GM21447 (cell line): ENCODE measurements around the gene RGS6.

Source experiments
- ATAC-seq: cut with Tn5 transposase; IDR thresholded peaks from one replicate; pipeline ENCODE4 v1.9.1; 2021; ENCODE audit not compliant: unreplicated experiment

RGS6 gene

GRCh38 chr14:72546344-72547016 lies 614.3 kb downstream of the RGS6 start:
- no peak for ATAC-seq

- no peak for ATAC-seq
Observed at GRCh38 chr14:72547999-72548398, 615.8 kb downstream of the RGS6 start.

GRCh38 chr14:72549026-72549425 lies 616.8 kb downstream of the RGS6 start:
- ATAC-seq, result no peak

DNA sequence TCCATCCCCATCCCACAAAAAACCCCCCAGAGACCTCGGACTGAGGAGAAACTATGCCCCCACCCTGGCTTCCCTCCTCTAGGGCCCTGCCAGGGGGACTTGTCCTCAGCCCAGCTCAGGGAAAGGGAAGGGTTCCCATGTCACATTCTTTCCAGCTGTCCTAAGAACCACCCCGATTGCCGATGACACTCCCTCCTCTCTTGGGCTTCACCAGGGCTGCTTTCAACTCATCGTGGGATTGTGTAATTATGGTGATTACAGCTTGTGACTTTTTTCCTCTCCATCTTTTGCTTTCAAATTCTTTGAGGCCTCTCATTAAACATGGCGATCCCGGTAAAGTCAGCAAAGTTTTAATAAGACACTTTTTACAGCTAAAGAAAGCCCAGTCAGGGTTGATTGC lies 617.6 kb downstream of the RGS6 start:
- ATAC-seq, result no peak

DNA sequence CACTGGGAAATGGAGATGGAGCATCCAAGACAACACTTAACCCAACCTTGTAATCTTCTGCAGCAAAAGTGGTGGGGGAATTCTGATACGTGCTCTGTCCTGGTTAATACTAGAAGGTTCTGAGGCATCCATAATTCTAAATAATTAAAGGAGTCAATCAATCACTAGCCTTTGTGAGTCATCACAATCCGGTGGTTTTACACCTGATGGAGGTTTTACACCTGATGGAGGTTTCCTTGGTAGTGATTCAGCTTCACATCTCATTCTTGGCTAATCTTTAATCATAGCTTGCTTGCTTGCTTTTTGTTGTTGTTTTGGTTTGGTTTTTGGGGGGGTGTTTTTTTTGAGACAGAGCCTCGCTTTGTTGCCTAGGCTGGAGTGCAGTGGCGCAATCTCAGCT lies 618.3 kb downstream of the RGS6 start:
- no peak for ATAC-seq

GRCh38 chr14:72552236-72552635 lies 620.0 kb downstream of the RGS6 start:
- ATAC-seq, result no peak

DNA sequence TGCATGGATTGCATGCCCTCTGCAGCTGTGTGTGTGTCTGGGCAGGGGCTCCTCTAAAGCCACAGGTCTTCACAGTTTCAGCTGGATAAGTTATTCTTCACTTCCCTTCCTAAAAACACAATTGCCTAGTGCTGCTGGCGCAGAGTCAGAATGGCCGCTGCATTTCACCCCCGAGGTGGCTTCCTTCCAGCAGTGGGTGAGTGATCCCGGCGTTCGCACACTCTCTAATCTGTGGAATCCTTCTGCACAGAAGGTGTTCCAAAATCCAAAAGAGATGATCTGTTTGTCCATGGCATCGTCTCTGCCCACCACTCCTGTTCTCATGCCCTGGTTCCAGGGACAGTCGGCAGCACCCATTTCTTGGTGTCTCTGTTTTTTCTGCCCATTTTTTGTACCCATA lies 620.9 kb downstream of the RGS6 start:
- ATAC-seq, result no peak

- ATAC-seq, result no peak
Observed at GRCh38 chr14:72553656-72554055, 621.4 kb downstream of the RGS6 start.

GRCh38 chr14:72554401-72554800 lies 622.2 kb downstream of the RGS6 start:
- ATAC-seq, result no peak

DNA sequence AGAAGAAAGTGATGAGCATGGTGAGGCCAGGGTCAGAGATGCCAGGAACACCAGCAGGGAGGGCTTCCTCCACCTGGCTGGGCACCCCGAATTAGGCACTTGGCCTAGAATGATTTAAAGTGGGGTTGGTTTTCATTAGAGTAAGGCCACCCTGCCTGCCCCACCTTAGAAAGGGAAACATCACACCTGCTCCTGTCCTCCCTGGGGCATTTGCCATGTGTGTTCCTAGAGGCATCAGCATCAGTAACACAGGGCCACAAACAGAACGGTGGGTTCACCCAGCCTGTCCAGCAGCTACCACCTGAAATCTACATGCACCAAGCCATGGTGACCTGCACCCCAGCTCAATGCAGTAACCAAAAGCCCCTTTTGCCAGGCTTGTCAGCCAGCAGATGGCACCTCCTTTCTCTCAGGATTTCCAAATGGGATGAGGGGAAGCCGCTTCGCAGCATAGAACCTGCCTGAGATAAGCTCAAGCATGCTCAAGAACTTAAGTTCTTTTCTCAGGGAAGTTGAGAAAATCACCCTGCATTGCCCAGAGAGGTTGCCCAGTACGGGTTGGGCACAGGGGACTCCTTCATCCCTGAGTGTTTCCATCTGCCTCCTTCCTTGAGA lies 622.9 kb downstream of the RGS6 start:
- no peak for ATAC-seq

GRCh38 chr14:72555609-72556000 lies 623.4 kb downstream of the RGS6 start:
- no peak for ATAC-seq

- ATAC-seq, result no peak
Observed at GRCh38 chr14:72557671-72558070, 625.4 kb downstream of the RGS6 start.

DNA sequence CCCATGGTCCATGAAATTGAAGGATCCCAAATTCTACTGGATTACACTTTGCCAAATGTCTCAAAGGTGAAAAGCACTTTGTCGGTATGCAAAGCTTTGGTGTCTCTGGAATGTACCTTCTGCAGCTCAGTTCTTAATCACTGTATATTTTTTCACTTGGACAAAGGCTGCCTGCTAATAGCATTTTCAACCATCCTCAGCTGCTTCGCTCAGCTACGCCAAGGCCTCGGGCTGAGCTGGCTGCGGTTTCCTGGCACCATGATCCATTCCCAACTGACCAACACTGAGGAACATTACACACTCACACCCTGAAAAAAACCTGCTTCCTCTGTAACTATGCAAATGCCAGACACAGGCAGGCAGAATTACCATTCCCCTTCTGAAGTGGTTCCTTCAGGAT lies 626.5 kb downstream of the RGS6 start:
- no peak for ATAC-seq

DNA sequence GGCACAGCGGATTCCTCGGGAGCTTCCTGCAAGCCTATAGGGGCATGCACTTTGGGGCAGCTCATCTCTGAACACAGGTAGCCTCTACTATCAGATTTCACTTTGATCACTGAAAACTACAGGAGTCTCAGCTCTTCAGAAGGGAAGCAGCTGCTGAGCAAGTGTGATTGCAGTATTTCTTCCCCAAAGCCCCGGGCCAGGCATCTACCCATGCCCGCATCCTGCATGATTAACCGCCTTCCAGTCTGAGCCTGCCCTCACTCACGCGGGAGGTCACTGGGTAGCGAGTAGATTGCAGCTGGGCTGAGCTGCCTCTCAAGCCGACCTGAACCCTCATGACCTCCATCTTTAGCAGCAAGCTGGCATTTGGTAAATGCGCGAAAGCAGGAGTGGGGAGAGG lies 627.0 kb downstream of the RGS6 start:
- ATAC-seq, result no peak

- no peak for ATAC-seq
Observed at GRCh38 chr14:72559669-72560255, 627.5 kb downstream of the RGS6 start.

GRCh38 chr14:72560331-72560730 lies 628.1 kb downstream of the RGS6 start:
- ATAC-seq, result no peak

DNA sequence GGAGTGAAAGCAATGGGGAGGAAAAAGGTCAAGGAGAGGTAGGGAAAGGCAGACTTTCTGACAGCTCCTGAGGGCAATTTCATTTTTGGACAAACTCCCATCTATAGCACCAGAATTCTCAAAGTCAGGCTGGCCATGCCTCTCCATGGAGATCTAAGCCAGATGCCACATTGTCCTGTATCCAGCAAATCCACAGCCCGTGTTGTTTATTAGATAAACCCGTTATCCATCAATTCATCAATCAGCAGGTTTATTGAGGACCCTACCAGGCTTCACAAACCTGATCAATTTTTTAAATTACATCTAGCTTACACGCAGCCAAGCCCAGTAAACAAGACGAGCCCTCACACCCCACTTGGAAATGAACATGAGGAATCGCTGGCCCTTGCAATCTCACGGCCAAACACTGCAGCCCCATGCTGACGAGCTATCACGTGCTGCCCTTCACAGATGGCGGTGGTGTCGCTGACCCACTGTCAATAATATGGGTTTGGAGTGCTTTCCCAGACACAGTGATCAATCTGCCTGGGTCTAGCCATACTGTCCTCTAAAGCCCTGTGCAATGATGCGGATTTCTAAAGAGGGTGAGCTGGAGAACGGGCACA lies 628.8 kb downstream of the RGS6 start:
- ATAC-seq, result no peak

DNA sequence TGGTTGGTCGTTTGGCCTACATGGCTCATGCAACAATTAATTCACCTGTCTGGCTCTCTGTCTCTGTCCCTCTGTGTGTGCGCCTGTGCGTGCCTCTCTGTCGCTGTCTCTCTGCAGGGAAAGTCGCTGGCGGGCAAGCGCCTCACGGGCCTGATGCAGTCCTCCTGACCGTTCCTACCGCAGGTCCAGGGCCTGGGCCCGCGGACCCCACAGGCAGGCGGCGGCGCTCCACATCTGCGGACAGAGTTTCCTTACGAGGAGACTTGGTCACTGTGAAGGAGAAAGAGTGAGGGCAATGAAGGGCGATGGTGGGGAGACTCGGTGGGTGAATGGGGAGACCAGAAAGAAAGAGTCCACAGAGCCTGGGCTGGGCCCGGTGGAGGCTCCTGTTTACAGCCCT lies 630.1 kb downstream of the RGS6 start:
- no peak for ATAC-seq

GRCh38 chr14:72563676-72564075 lies 631.4 kb downstream of the RGS6 start:
- no peak for ATAC-seq

DNA sequence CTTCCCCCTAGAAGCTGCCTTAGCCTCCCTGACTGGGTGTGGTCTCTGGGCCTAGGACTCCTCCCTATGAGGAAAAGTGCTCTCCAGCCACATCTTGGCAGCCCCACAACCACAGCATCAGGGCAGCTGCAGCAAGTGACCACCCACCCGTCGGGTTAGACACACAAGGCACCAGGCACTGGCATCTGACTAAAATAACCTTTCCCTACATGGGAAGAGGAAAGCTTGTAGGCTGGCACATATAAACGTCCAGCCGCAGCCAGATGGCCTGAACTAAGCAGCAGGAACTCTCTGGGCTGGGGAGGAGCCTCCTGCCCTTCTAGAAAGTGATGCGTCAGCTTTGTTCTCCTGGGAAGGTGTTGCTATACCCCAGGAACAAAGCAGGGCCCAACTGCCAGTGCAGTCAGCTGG lies 632.9 kb downstream of the RGS6 start:
- ATAC-seq, result no peak

DNA sequence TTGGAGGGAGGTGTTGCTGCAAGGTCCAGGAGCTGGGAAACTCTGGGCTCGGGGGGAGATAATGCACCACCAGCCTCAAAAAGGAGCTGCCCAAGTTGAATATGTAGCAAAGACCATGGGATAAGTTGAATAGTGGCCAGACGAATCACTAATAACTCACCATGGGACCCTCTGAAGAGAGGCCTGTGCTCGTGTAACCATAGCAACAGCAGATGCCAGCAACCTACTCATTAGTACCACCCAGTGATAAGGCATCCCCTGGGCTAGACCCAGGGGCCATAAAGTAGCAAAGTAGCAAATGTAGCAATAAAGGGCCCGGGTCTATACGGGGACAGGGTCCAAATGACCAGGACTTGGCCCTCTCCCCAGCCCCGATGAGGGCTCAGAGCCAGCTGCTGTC lies 633.7 kb downstream of the RGS6 start:
- ATAC-seq, result no peak

- ATAC-seq, result no peak
Observed at GRCh38 chr14:72567226-72567625, 635.0 kb downstream of the RGS6 start.
